ENCODE results near the gene SPSB3.
A peak's percentile ranks its signal among the peaks of the same experiment; 100 is the strongest.

- TF ChIP-seq POLR2A (IDR thresholded peaks at IDR 0.05) (peak; percentile 31 to 41), CTCF (IDR thresholded peaks at IDR 0.05) (peak in 1 of 6 experiments; percentile 2)
Measured at GRCh38 chr16:1828645-1829410, 46.5 kb upstream of the SPSB3 start.

All from Peyer's patch (tissue), 4 donors.